Natural killer cell treated with Interleukin-12 subunit alpha and Interleukin-12 subunit beta and Interleukin-15 and Interleukin-18, amount 100 ng/mL, for 72 hours (primary cell): ENCODE results near the gene P4HTM. TPM values are rescaled to one million over a fixed set of nuclear protein-coding genes. Genes with fewer than 3 reads are reported as not detected.
A peak's percentile ranks its signal among the peaks of the same experiment; 100 is the strongest.

Experiments
- ATAC-seq, 2 donors: fragments of 150-1000 bp; cut with Tn5 transposase in 1 of 2; sonication (Bioruptor Pico), chemical (Tn5 transposase) in 1 of 2; 2 replicates each; pipeline ENCODE4 v1.10.0; 2021
- DNase-seq: peaks from one replicate; pipeline ENCODE4 v3.0.0; 2022; ENCODE audit warnings: low spot score
- H3K27ac Mint-ChIP-seq, 2 donors: 1 replicate in 1 of 2; 2 replicates in 1 of 2; pipeline ENCODE4 v1.8.0; 2022; ENCODE audit warnings: mixed read lengths in 2 of 2, mild to moderate bottlenecking in 1 of 2, moderate library complexity in 1 of 2
- H3K27me3 Mint-ChIP-seq, 2 donors: 1 replicate in 1 of 2; 2 replicates in 1 of 2; pipeline ENCODE4 v1.8.0; 2022; ENCODE audit warnings: mixed read lengths in 2 of 2
- H3K36me3 Mint-ChIP-seq: one replicate; pipeline ENCODE4 v1.8.0; 2022; ENCODE audit warnings: mixed read lengths
- H3K4me1 Mint-ChIP-seq, 2 donors: 1 replicate in 1 of 2; 2 replicates in 1 of 2; pipeline ENCODE4 v1.8.0; 2022; ENCODE audit warnings: low read depth in 2 of 2, mixed read lengths in 2 of 2, mild to moderate bottlenecking in 1 of 2
- H3K4me3 Mint-ChIP-seq: one replicate; pipeline ENCODE4 v1.8.0; 2022; ENCODE audit warnings: mixed read lengths
- H3K9me3 Mint-ChIP-seq: 2 replicates; pipeline ENCODE4 v1.8.0; 2022; ENCODE audit warnings: mixed read lengths
- total RNA-seq, 2 donors: library from RNA; stranded (reverse); gene quantifications; one replicate each; pipeline ENCODE4 v1.2.3, GENCODE V29; 2022

P4HTM gene
- total RNA-seq, 2 donors from 2014 or later: 23.2 to 34.7 TPM

DNA sequence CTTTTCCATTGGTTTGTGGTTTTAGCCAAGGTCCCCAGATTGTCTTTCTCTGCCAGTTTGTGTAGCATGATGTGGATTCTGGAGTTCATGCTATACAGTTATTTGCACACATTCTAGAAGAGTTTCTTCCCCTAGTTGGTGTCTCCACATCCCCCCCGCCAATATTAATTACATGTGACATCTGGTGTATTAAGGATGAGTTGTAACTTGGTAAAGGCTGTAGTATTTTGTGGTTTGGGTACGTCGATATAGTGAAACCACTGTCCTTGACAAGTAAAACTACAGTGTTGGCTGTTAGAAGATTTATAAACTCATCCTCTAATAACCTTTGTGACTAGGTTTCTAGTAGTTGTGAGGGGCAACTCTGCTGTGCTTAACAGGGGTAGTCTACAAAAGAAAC, 23.7 kb upstream of the P4HTM start:
- Mint-ChIP-seq H3K4me1 (peaks cover 13% of the 10 kb centered on the region in 2 donors), H3K36me3 (peaks cover 5% of the 10 kb centered on the region), H3K27me3 (no peaks in the 10 kb centered on the region), H3K9me3 (no peaks in the 10 kb centered on the region), H3K4me3 (no peak overlapping the region), H3K27ac (peak overlapping the region; percentile 48 to 57)
- no peak for ATAC-seq
- DNase-seq: no peak

DNA sequence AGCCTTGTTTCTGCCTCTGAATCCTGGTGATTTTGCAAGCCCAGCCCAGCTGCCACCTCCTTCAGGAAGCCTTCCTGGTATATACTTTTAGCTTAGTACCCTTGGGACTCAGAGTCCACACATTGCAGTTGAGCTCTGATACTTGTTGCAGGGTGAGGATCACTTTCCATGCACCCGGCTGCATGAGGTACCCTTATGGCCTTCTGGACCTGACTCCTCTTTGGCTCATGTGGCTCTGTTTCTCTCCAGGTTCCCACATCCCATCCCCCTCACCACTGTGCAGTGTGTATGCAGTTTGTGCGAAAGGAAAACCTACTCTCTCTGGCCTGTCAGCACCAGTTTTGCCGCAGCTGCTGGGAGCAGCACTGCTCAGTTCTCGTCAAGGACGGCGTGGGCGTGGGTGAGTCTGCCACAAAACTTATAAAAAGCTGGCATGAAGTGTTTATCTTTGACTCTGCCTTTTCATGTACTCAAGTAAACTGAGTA, 23.1 kb upstream of the P4HTM start:
- no peak for DNase-seq
- Mint-ChIP-seq H3K36me3 (peaks cover 5% of the 10 kb centered on the region), H3K27me3 (no peaks in the 10 kb centered on the region), H3K4me1 (peaks cover 13% of the 10 kb centered on the region in 2 donors), H3K9me3 (no peaks in the 10 kb centered on the region), H3K4me3 (peak overlapping the region; percentile 25), H3K27ac (peak overlapping the region; percentile 48 to 57)
- ATAC-seq: no peak

DNA sequence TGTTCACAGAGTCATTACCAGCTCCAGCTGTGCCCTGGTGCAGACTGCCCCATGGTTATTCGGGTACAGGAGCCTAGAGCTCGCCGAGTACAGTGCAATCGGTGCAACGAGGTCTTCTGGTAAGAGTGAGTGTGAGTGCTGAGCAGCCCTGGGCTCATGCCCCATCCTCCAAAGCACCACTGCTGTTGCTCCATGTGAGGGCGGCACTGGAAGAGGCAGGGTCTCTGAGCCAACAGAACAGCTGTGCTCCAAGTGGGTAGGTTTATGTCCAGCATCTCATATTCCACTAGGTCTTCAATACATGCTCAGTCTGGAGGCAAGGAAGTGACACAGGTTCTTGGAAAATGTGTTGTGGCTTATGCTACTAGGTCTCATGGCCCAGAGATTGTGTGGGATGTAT, 19.5 kb upstream of the P4HTM start:
- H3K4me1 Mint-ChIP-seq: peaks cover 11 to 13% of the 10 kb centered on the region in 2 donors
- H3K27me3 Mint-ChIP-seq: no peaks in the 10 kb centered on the region
- H3K9me3 Mint-ChIP-seq: no peaks in the 10 kb centered on the region
- no peak overlapping the region for H3K27ac Mint-ChIP-seq
- ATAC-seq (no peak), DNase-seq (no peak)
- H3K4me3 Mint-ChIP-seq: no peak overlapping the region
- H3K36me3 Mint-ChIP-seq: peaks cover 5% of the 10 kb centered on the region

DNA sequence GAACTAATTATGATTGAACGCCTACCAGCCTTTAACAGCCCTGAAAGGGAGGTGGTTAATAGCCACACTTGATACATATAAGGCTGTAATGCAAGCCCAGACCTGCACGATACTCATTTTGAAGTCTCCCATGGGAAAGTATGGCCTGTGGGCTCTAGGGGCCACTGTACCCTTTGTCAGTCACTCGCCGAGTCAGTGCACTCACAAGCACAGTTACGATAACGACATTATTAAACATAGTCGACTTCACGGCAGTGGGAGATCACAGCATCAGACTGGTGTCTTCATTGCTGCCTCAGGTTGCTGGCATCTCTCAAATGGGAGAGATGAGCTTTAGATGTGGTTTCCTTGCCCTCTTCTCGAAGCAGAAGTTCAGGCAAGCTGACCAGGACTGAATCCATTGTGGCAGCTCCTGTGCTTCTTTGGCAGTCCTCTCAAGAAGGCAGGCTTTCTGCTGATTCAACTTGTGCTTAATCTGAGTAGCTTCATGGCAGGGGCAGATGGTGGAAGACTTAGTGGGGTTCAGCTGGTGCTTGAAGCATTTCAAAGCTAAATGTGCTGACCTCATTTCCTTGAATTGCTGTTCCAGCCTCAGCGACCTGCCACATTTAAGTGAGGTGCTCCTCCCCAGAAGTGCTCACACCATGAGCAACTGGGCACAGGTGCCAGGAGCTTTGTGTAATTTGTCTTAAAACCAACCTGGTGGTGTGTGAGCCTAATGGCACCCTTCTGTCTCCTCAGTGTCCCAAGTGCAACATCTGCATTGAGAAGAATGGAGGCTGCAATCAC, 15.8 kb upstream of the P4HTM start:
- Mint-ChIP-seq H3K4me1 (peaks cover 0 to 2% of the 10 kb centered on the region in 2 donors), H3K4me3 (no peak overlapping the region), H3K27me3 (no peaks in the 10 kb centered on the region), H3K36me3 (peaks cover 8% of the 10 kb centered on the region), H3K9me3 (no peaks in the 10 kb centered on the region), H3K27ac (no peak overlapping the region)
- no peak for DNase-seq
- no peak for ATAC-seq

DNA sequence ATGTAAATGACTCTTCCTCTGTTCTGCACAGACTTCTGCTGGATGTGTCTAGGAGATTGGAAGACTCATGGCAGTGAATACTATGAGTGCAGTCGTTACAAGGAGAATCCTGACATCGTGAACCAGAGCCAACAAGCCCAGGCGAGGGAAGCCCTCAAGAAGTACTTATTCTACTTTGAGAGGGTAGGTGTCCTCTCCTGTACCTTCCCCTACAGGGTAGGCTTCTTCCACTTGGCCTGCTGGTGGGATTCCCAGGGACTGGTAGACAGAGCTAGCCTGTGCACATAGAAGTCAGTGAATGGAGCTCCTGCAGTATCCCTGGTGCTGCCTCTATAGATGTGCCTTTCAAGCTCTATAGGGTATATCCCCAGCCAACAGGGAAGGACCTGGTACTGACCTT, 10.6 kb upstream of the P4HTM start:
- H3K36me3 Mint-ChIP-seq: peaks cover 9% of the 10 kb centered on the region

DNA sequence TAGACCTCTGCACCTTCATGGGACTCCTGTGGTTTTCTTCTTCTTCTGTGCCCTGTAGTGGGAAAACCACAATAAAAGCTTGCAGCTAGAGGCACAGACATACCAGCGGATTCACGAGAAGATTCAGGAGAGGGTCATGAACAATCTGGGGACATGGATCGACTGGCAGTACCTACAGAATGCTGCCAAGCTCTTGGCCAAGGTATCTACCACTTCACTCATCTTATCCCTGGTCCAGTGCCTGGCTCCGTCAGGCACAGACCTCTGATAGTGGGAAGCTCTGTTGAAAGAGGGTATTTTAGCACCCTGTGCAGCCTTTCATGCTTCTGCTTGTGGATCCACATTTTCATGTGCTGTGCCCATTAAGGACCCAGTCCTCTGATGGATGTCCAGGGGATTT, 9.7 kb upstream of the P4HTM start:
- Mint-ChIP-seq H3K4me1 (peaks cover 0 to 2% of the 10 kb centered on the region in 2 donors), H3K9me3 (no peaks in the 10 kb centered on the region), H3K4me3 (no peak overlapping the region), H3K27me3 (no peaks in the 10 kb centered on the region), H3K27ac (peak overlapping the region in 1 of 2 donors; percentile 29), H3K36me3 (peaks cover 9% of the 10 kb centered on the region)
- DNase-seq (no peak), ATAC-seq (no peak)

More for the DNA sequence above, 10.6 kb upstream of the P4HTM start:
- no peak overlapping the region for H3K27ac Mint-ChIP-seq
- no peak for DNase-seq
- H3K9me3 Mint-ChIP-seq: no peaks in the 10 kb centered on the region
- no peaks in the 10 kb centered on the region for H3K27me3 Mint-ChIP-seq
- peaks cover 0 to 2% of the 10 kb centered on the region in 2 donors for H3K4me1 Mint-ChIP-seq
- ATAC-seq: no peak
- H3K4me3 Mint-ChIP-seq: no peak overlapping the region

DNA sequence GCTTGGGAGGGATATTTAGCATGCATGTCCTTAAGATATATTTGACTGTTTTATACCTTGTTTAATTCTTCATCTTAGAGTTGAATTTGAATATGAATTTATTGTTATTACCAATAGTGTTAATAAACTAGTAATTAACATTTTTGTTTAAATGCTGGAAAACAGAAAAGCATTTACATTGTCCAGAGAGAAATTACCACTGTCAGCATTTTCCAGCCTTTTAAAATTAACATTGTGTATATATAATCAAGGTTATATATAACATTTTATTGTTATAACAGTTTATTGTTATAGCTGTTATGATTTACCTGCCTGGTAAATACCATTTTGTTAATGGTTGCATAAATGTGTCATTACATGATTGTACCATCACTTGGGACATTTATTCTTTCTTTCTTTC, 8.0 kb upstream of the P4HTM start:
- Mint-ChIP-seq H3K27ac (no peak overlapping the region), H3K27me3 (no peaks in the 10 kb centered on the region), H3K36me3 (peaks cover 9% of the 10 kb centered on the region), H3K4me1 (peaks cover 0 to 11% of the 10 kb centered on the region in 2 donors), H3K4me3 (no peak overlapping the region), H3K9me3 (no peaks in the 10 kb centered on the region)
- ATAC-seq (no peak), DNase-seq (no peak)

DNA sequence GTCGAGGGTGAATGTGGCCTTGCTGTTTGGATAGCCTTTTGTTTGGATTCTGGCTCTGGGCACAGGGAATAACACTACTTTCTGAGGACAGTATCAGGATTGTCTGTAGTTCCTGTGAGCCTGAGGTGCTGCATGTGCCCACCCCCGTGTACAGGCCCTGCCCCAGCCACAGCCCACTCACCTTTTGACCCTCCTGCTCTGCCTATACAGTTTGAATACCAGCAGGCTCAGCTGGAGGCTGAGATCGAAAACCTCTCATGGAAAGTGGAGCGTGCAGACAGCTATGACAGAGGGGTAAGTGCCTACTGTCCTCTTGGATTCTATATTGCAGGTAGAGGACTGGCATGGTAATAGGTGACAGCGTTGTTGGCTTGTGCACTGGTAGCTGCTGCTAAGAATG, 7.4 kb upstream of the P4HTM start:
- Mint-ChIP-seq H3K4me1 (peaks cover under 1 to 11% of the 10 kb centered on the region in 2 donors), H3K4me3 (no peak overlapping the region), H3K9me3 (no peaks in the 10 kb centered on the region), H3K27ac (no peak overlapping the region), H3K36me3 (peaks cover 9% of the 10 kb centered on the region), H3K27me3 (no peaks in the 10 kb centered on the region)
- DNase-seq: no peak
- no peak for ATAC-seq

DNA sequence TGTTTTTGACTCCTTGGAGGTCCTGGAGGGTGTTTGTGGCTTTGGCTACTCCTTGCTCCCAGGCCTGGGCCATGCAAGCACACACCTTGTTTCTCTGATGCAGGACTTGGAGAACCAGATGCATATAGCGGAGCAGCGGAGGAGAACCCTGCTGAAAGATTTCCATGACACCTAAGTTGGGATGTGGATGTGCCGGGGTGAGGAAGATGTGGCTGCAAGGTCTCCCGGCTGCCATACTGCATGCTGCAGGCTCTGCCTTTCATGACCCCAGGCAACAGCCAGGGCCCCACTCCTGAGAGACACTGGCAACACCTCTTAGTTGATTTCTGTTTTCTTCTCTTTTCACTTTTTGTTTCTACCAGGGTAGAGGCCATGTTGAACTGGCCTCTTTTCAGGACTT, 6.9 kb upstream of the P4HTM start:
- Mint-ChIP-seq H3K36me3 (peaks cover 9% of the 10 kb centered on the region), H3K27ac (peak overlapping the region in 1 of 2 donors; percentile 31), H3K27me3 (no peaks in the 10 kb centered on the region), H3K4me1 (peaks cover 5 to 15% of the 10 kb centered on the region in 2 donors), H3K4me3 (no peak overlapping the region), H3K9me3 (no peaks in the 10 kb centered on the region)
- DNase-seq (no peak), ATAC-seq (no peak)

DNA sequence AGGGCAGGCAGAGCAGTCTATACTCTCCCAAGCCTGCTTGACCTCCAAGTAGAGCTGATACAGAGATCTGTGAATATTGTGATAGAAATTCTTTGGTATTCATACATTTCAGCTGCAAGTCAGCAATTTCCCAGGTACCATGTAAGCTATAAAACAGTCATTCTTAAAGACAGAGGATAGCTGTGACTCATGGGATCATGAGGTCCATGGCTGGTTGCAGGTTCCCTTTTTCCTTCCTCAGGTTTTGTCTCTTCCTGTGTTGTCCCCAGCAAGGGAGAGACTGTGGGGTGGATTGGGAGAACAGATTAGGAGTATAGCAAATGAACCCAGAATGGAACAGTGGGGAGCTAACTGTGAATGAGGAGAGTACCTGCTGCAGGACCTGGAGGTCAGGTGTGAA, 5.4 kb upstream of the P4HTM start:
- H3K36me3 Mint-ChIP-seq: peaks cover 4% of the 10 kb centered on the region
- H3K27ac Mint-ChIP-seq: peak overlapping the region in 1 of 2 donors; percentile 45
- H3K4me1 Mint-ChIP-seq: peaks cover 15 to 21% of the 10 kb centered on the region in 2 donors
- H3K4me3 Mint-ChIP-seq: no peak overlapping the region
- ATAC-seq: no peak
- no peaks in the 10 kb centered on the region for H3K9me3 Mint-ChIP-seq
- no peaks in the 10 kb centered on the region for H3K27me3 Mint-ChIP-seq
- no peak for DNase-seq

DNA sequence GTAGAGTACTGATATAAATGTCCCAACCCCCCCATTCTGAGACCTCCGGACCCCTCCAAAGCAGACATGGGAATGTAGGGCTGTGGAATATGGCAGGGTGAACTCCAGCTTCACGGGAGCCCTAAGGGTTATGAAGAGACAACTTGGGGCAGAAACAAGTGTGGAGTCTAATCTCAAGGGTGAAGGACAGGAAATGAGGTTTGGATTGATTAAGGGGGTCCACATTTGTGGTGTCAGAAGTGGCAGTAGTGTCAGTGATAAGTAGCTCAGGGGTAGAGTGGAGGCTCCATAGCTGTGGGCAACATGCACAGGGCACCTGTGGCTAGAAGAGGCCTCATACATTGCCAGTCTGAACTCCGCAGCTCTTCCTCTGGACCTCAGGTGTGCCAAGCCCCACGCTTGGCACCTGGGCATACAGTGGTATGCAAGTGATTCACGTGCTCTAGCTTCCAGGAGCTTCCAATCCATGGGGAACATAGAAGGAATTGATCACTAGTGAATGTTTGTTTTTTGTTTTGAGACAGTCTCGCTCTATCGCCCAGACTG, 4.1 kb upstream of the P4HTM start:
- ATAC-seq (no peak), DNase-seq (no peak)
- Mint-ChIP-seq H3K9me3 (no peaks in the 10 kb centered on the region), H3K27ac (no peak overlapping the region), H3K36me3 (peaks cover 4% of the 10 kb centered on the region), H3K27me3 (no peaks in the 10 kb centered on the region), H3K4me1 (peaks cover 15 to 23% of the 10 kb centered on the region in 2 donors), H3K4me3 (no peak overlapping the region)

DNA sequence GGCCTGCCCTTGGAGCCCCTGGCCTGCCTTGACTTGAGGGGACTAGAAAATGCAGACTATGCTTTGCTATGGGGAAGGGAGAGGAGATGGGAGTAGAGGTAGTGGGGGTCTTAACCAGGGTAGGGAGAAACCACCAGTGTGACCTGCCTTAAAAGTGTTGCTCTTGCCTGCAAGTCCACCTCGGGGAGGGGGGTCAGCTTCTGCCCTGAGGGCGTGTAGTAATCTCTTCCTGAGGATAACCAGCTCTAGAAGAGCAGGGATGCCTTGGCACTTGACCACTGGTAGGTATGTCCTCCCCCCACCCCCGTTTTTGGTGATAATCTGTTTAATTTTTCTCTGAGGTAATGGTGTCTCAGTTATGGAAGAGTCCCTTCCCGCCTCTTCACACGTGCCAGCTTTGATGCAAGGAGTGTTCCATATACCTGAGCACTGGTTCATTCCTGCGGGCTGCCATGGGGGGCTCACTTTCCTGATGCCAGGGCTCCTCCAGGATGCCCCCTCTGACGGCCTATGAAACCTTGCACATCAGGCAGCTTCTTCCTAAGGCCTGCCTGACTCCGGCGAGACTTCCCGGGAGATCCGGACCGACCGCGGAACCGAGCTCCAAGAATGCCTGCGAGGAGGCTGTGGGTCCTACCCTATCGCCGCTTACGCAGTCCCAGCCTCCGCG, 780 bp upstream of the P4HTM start:
- no peaks in the 10 kb centered on the region for H3K27me3 Mint-ChIP-seq
- H3K27ac Mint-ChIP-seq: peak overlapping the region; percentile 90 to 95
- H3K9me3 Mint-ChIP-seq: no peaks in the 10 kb centered on the region
- no peak for DNase-seq
- H3K36me3 Mint-ChIP-seq: no peaks in the 10 kb centered on the region
- peaks cover 26 to 35% of the 10 kb centered on the region in 2 donors for H3K4me1 Mint-ChIP-seq
- peak overlapping the region; percentile 92 for H3K4me3 Mint-ChIP-seq
- ATAC-seq: no peak

DNA sequence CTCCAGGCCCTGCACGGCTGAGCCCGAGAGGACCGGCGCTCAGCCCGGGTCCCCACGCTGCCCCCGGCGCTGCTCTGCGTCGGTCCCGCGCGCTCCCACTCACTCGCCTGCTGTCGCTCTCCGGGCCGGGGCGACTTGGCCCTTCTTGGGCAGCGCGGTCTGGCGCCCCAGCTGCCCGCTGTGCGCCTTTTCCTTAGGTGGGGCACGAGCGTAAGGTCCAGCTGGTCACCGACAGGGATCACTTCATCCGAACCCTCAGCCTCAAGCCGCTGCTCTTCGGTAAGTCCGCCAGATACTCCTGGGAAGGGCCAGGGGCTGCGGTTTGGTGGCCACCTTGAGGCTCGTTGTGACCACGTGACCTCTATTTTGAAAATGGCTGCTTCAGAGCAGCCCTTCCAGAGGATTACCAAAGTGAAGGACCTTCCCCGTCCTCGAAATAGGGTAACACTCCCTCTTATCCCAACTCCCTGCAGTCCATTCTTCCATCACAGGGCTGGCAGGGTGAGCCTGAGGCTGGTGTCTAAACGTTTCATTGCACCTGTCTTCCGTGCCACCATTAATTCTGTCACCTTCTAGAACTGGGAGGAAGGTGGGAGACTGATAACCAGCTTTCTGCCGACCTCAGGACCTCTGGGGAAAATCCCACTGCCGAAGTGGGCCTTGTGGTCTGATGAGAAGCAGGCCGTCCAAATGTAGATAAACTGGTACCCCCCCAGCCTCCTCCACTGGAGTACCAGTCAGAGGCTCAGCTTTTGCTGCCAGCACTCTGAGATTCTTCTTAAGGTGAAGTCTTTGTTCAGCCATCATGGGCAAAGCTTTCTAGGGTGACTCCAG, 812 bp downstream of the P4HTM start:
- DNase-seq (no peak), ATAC-seq (peak; percentile 2 to 43)
- H3K9me3 Mint-ChIP-seq: no peaks in the 10 kb centered on the region
- peak overlapping the region; percentile 77 to 85 for H3K27ac Mint-ChIP-seq
- peak overlapping the region; percentile 94 for H3K4me3 Mint-ChIP-seq
- H3K36me3 Mint-ChIP-seq: no peaks in the 10 kb centered on the region
- H3K27me3 Mint-ChIP-seq: no peaks in the 10 kb centered on the region
- H3K4me1 Mint-ChIP-seq: peaks cover 26 to 38% of the 10 kb centered on the region in 2 donors
